GM18511 (cell line): ENCODE measurements around the gene FCSK.

Experiments
- ATAC-seq: cut with Tn5 transposase; IDR thresholded peaks from one replicate; pipeline ENCODE4 v1.9.1; 2021; ENCODE audit warnings: mild to moderate bottlenecking, moderate library complexity; ENCODE audit not compliant: unreplicated experiment

The FCSK gene

GRCh38 chr16:70522216-70523075 lies 68.1 kb downstream of the FCSK start:
- ATAC-seq = no peak

GRCh38 chr16:70523076-70523742 lies 68.8 kb downstream of the FCSK start, which contains the start of gene COG4:
Gene COG4 (minus strand): TSS chr16:70523554. CDS start chr16:70523543, 11 bp downstream.
- peak; percentile 56 for ATAC-seq

GRCh38 chr16:70523743-70524398 lies 69.5 kb downstream of the FCSK start, which contains the start of gene SF3B3:
Gene SF3B3 (plus strand): TSS chr16:70523816. CDS start chr16:70526657, 2,841 bp downstream.
- ATAC-seq = peak; percentile 53

GRCh38 chr16:70524399-70524825 lies 70.0 kb downstream of the FCSK start:
- peak; percentile 14 for ATAC-seq

GRCh38 chr16:70526403-70526802 lies 72.0 kb downstream of the FCSK start:
- no peak for ATAC-seq

- ATAC-seq = no peak
Measured at GRCh38 chr16:70527315-70527996, 73.1 kb downstream of the FCSK start.

- no peak for ATAC-seq
Measured at GRCh38 chr16:70529051-70529777, 74.8 kb downstream of the FCSK start.
